Fibroblast of mammary gland (primary cell): ENCODE results near the gene NFIC.
"Not testable (repeated sequence)": the region's sequence is repeated elsewhere in the genome, so short reads cannot be mapped to it uniquely, and the experiment has no call there.

Experiments used
- DNase-seq: peaks from one replicate; pipeline ENCODE4 v3.0.0-alpha.2; 2010; ENCODE audit warnings: low read depth
- H3K4me3 ChIP-seq: 2 replicates; pipeline ENCODE4 v1.5.1; 2011; ENCODE audit warnings: low read depth, mild to moderate bottlenecking, low read length, moderate library complexity; ENCODE audit not compliant: control insufficient read depth
- TF ChIP-seq, protein P1 (sequence below): conservative IDR thresholded peaks from 2 replicates; pipeline ENCODE4 v1.5.1; 2011; ENCODE audit warnings: low read depth, low read length, inconsistent platforms; ENCODE audit not compliant: control insufficient read depth, insufficient read depth

Gene NFIC

DNA sequence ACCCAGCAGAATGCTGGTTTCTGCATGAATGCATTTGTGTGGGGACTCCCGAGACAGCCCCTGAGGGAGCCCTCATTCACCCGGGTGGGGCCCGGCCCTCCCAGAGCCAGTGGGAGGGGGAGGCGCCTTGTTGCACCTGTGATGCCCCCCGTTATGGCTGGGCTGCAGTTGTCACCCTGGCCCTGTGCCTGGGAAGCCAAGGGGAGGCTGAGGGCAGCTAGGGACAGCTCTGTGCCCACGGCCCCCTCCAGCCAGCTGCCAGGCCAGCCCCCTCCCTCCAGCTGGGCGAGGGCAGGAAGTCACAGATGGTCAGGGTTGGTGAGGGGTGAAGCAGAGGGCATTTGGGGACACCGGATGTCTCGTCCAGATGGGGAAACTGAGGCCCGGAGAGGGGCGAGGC lies 26.1 kb downstream of the NFIC start:
- DNase-seq: no peak
- TF ChIP-seq, protein P1, sequence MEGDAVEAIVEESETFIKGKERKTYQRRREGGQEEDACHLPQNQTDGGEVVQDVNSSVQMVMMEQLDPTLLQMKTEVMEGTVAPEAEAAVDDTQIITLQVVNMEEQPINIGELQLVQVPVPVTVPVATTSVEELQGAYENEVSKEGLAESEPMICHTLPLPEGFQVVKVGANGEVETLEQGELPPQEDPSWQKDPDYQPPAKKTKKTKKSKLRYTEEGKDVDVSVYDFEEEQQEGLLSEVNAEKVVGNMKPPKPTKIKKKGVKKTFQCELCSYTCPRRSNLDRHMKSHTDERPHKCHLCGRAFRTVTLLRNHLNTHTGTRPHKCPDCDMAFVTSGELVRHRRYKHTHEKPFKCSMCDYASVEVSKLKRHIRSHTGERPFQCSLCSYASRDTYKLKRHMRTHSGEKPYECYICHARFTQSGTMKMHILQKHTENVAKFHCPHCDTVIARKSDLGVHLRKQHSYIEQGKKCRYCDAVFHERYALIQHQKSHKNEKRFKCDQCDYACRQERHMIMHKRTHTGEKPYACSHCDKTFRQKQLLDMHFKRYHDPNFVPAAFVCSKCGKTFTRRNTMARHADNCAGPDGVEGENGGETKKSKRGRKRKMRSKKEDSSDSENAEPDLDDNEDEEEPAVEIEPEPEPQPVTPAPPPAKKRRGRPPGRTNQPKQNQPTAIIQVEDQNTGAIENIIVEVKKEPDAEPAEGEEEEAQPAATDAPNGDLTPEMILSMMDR: no peak
- no peak overlapping the region for H3K4me3 ChIP-seq

- DNase-seq: no peak
- TF ChIP-seq, protein P1: no peak
- no peak overlapping the region for H3K4me3 ChIP-seq
These were observed 30.5 kb downstream of the NFIC start for GRCh38 chr19:3396881-3397265.

DNA sequence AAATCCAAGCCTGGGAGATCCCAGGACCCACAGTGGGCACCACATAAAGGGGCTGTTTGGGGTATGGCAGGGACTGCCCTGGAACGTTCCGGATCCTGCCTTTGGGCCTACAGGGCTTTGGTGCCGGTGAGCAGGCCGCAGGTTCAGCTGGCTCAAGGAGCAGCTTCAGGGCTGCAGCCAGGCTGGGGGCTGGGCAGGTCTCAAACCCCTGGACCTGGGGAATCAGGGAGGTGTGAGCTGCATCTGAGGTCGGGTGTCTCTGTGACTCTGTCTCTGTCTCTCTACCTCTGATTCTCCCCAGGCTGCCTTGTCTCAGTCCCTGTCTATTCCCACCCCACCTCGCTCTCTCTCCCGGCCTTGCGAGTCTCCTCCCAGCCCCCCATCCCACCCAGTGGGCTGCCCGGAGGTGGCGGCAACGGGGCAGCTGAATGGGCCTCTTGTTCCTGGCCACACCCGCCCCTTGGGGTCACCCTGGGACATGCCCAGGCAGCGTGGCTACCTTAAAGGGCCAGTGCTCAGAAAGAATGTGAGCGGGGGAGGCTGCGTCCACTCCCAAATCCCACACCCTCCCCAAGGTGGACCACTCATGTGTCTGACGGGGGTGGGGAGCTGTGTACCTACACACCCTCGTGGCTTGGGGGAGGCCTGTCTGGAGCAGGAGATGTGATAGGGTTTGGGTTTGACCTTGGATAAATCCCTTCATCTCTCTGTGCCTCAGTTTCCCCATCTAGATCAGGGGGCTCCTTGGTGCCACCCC lies 31.1 kb downstream of the NFIC start:
- TF ChIP-seq, protein P1: no peak
- DNase-seq: peak; percentile 44
- no peak overlapping the region for H3K4me3 ChIP-seq

- TF ChIP-seq, protein P1: no peak
- no peak for DNase-seq
- H3K4me3 ChIP-seq: no peak overlapping the region
These were observed 31.9 kb downstream of the NFIC start for GRCh38 chr19:3398114-3398899.

DNA sequence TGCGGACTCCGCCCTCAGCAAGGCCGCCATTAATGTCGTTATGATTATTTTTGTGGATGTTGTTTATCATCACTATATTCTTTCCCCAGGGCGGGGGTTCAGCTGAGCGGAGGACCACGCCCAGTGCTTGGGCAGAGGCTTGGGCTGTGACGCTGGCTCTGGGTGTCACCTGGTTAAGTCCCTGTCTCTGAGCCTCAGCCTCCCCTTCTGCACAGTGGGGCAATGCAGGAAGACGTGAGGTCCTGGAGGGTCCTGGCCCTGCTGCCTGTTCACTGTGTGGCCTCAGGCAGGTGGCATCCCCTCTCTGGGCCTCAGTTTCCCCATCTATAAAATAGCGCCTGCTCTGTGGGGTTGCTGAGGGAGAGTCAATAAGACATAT lies 32.5 kb downstream of the NFIC start:
- DNase-seq: no peak
- H3K4me3 ChIP-seq: no peak overlapping the region
- TF ChIP-seq, protein P1: no peak

GRCh38 chr19:3399311-3399710 lies 32.9 kb downstream of the NFIC start:
- H3K4me3 ChIP-seq, DNase-seq: not testable (repeated sequence)

- TF ChIP-seq, protein P1: no peak
- H3K4me3 ChIP-seq: no peak overlapping the region
- no peak for DNase-seq
These were observed 34.8 kb downstream of the NFIC start for GRCh38 chr19:3401004-3401768.
